Measurements from ENCODE around the gene LILRB5. TPM values are rescaled to one million over a fixed set of nuclear protein-coding genes. Genes with fewer than 3 reads are reported as not detected.
"Not testable (repeated sequence)": the region's sequence is repeated elsewhere in the genome, so short reads cannot be mapped to it uniquely, and the experiment has no call there.

Gene LILRB5
- total RNA-seq, 1 experiment from 2014 or later: not detected

- H3K79me2 ChIP-seq (ENCODE audit: insufficient read depth, low read length); DNase-seq (ENCODE audit: low read depth, low spot score); BruUV-seq (replicated peaks); H4K20me1 ChIP-seq (ENCODE audit: insufficient read depth); H3K9ac ChIP-seq (ENCODE audit: low read length); H2AFZ ChIP-seq (ENCODE audit: low read depth, low read length, poor library complexity, severe bottlenecking); H3K27ac ChIP-seq (ENCODE audit: low read depth, low read length); H3K9me3 ChIP-seq (ENCODE audit: control insufficient read depth in 1 of 2, insufficient read depth in 1 of 2, low read depth in 1 of 2, low read length in 2 of 2); H3K4me2 ChIP-seq (ENCODE audit: low read length); CTCF ChIA-PET; H3K4me3 ChIP-seq (replicated peaks in 1 of 2; ENCODE audit: low read depth in 1 of 2, low read length in 2 of 2); POLR2A ChIA-PET; H3K27me3 ChIP-seq (ENCODE audit: insufficient read depth, low read length); RAD21 ChIA-PET (ENCODE audit: low non-redundant PET in 1 of 2, low total read pairs in 2 of 2, uncharacterized antibody in 2 of 2, unreplicated experiment in 2 of 2); intact Hi-C loops (cut with micrococcal nuclease); ATAC-seq; H3K4me1 ChIP-seq (ENCODE audit: control insufficient read depth in 1 of 2, insufficient read depth in 2 of 2, low read length in 2 of 2); H3K36me3 ChIP-seq (ENCODE audit: control insufficient read depth in 1 of 2, insufficient read depth in 2 of 2, low read length in 2 of 2); H3K9me2 ChIP-seq (ENCODE audit: insufficient read depth): not testable (repeated sequence)
These were observed 37.4 kb downstream of the LILRB5 start for GRCh38 chr19:54219702-54220101.

GRCh38 chr19:54218960-54219661 lies 38.0 kb downstream of the LILRB5 start:
- RAD21 ChIA-PET (ENCODE audit: low non-redundant PET in 1 of 2, low total read pairs in 2 of 2, uncharacterized antibody in 2 of 2, unreplicated experiment in 2 of 2): no interaction called here
- intact Hi-C loops (cut with micrococcal nuclease): no loop called here
- Histone ChIP-seq H2AFZ (ENCODE audit: low read depth, low read length, poor library complexity, severe bottlenecking) (no peak overlapping the region), H3K4me1 (ENCODE audit: control insufficient read depth in 1 of 2, insufficient read depth in 2 of 2, low read length in 2 of 2) (no peaks in the 10 kb centered on the region), H3K27ac (ENCODE audit: low read depth, low read length) (no peak overlapping the region), H3K79me2 (ENCODE audit: insufficient read depth, low read length) (no peaks in the 10 kb centered on the region), H3K9me2 (ENCODE audit: insufficient read depth) (no peaks in the 10 kb centered on the region), H3K9me3 (ENCODE audit: control insufficient read depth in 1 of 2, insufficient read depth in 1 of 2, low read depth in 1 of 2, low read length in 2 of 2) (no peaks in the 10 kb centered on the region), H4K20me1 (ENCODE audit: insufficient read depth) (no peaks in the 10 kb centered on the region), H3K36me3 (ENCODE audit: control insufficient read depth in 1 of 2, insufficient read depth in 2 of 2, low read length in 2 of 2) (no peaks in the 10 kb centered on the region), H3K27me3 (ENCODE audit: insufficient read depth, low read length) (no peaks in the 10 kb centered on the region), H3K9ac (ENCODE audit: low read length) (no peak overlapping the region), H3K4me3 (replicated peaks in 1 of 2; ENCODE audit: low read depth in 1 of 2, low read length in 2 of 2) (no peak overlapping the region), H3K4me2 (ENCODE audit: low read length) (no peak overlapping the region)
- no TSS peak for BruUV-seq (replicated peaks)
- TF ChIP-seq ZBTB33 (IDR thresholded peaks at IDR 0.05; ENCODE audit: extremely low read depth, insufficient replicate concordance, low read length): no peak
- TF ChIP-seq SRF (IDR thresholded peaks at IDR 0.05; ENCODE audit: low read depth): no peak
- TF ChIP-seq ZNF274 (IDR thresholded peaks at IDR 0.05; ENCODE audit: low read depth, low read length): no peak
- no peak for TF ChIP-seq EGR1 (IDR thresholded peaks at IDR 0.05; ENCODE audit: low read depth)
- ATAC-seq: no peak
- CTCF ChIA-PET: no interaction called here
- POLR2A ChIA-PET: no interaction called here
- no peak for DNase-seq (ENCODE audit: low read depth, low spot score)

All from HCT116 (cell line).